Gastroesophageal sphincter (tissue), 3 donors: ENCODE data around the gene KLRC2.
"Not testable (repeated sequence)": the region's sequence is repeated elsewhere in the genome, so short reads cannot be mapped to it uniquely, and the experiment has no call there.

Experiments
- CTCF ChIP-seq, 4 experiments: fragments of 200-600 bp in 2 of 4; fragments of 450-650 bp in 2 of 4; sonication (generic) in 1 of 4; IDR thresholded peaks; one replicate each; pipeline ENCODE4 v1.5.1; 2017 to 2019; ENCODE audit warnings: antibody characterized with exemption in 4 of 4, mild to moderate bottlenecking in 2 of 4, moderate library complexity in 2 of 4
- POLR2A ChIP-seq, 2 donors: fragments of 450-650 bp; IDR thresholded peaks; one replicate each; pipeline ENCODE4 v1.6.1; 2017; ENCODE audit warnings: antibody characterized with exemption in 2 of 2, mild to moderate bottlenecking in 2 of 2, moderate library complexity in 1 of 2
- POLR2AphosphoS5 ChIP-seq: sonication (generic); formaldehyde crosslinking; IDR thresholded peaks from one replicate; pipeline ENCODE4 v1.6.1; 2017; ENCODE audit warnings: antibody characterized with exemption

- not testable (repeated sequence) for TF ChIP-seq CTCF (IDR thresholded peaks at IDR 0.05); POLR2AphosphoS5; POLR2A (IDR thresholded peaks at IDR 0.05)
Measured at GRCh38 chr12:10394531-10395152, 41.2 kb downstream of the KLRC2 start.
